H1 (cell line): Measurements from ENCODE around the gene ZNF277.

ENCODE experiments used
- CEBPB ChIP-seq: IDR thresholded peaks from 2 replicates; pipeline ENCODE4 v1.6.1; 2012; ENCODE audit warnings: low read depth, low read length
- CREB1 ChIP-seq: IDR thresholded peaks from 2 replicates; pipeline ENCODE4 v1.6.1; 2012; ENCODE audit warnings: inconsistent platforms
- JUND ChIP-seq: IDR thresholded peaks from 2 replicates; pipeline ENCODE4 v1.6.1; 2011; ENCODE audit warnings: mild to moderate bottlenecking, improper control_type of control experiment, low read length
- RFX5 ChIP-seq: IDR thresholded peaks from 2 replicates; pipeline ENCODE4 v1.6.1; 2011; ENCODE audit warnings: low read depth, low read length, improper control_type of control experiment, borderline replicate concordance
- TF ChIP-seq, protein P1 (sequence below), 3 experiments: IDR thresholded peaks; 1 replicate in 2 of 3; 2 replicates in 1 of 3; pipeline versions ENCODE4 v1.5.1 to v1.6.1; 2011; ENCODE audit warnings: low read length in 3 of 3, mild to moderate bottlenecking in 3 of 3, inconsistent platforms in 2 of 3, low read depth in 1 of 3, moderate library complexity in 1 of 3; ENCODE audit not compliant: insufficient read depth in 1 of 3; ENCODE audit errors: control extremely low read depth in 1 of 3

DNA sequence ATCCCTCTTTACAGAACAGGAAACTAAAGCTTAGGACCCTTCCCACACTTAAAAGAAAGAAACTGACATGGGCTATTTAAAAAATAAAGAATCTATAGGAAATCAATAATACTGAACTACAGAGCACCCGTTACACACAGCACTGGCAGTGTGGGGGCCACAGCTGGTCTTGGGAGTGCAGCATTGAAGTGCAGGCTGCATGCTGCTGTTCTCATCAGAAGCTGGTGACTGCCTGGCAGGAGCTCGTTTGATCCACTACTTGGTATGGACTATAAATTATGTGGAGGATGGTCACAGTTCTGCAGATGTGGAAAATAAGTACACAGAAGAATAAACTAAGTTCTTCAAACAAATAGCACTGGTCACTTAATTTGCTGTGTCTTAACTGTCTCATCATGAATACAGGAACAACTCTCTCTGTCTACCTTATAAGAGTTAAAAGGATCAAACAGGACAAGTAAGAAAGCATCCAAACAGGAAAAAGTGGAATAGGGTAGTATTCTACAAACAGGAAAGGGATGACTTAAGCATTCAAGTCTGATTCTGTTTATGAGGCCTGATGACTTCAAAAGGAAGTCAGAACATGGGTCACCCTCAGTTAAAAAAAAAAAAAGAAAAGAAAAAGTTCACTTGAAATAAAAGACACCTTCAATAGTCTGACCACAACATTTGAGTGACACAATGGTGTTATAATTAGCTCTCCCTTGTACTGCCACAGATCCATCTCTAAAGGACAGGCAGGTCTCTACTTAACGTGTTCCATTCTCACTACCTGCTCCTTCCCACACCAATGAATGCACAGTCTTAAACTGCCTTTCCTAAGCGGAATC is 21.3 kb upstream of the ZNF277 start:
- TF ChIP-seq CEBPB (no peak), RFX5 (no peak), CREB1 (no peak), JUND (no peak)
- TF ChIP-seq, protein P1, sequence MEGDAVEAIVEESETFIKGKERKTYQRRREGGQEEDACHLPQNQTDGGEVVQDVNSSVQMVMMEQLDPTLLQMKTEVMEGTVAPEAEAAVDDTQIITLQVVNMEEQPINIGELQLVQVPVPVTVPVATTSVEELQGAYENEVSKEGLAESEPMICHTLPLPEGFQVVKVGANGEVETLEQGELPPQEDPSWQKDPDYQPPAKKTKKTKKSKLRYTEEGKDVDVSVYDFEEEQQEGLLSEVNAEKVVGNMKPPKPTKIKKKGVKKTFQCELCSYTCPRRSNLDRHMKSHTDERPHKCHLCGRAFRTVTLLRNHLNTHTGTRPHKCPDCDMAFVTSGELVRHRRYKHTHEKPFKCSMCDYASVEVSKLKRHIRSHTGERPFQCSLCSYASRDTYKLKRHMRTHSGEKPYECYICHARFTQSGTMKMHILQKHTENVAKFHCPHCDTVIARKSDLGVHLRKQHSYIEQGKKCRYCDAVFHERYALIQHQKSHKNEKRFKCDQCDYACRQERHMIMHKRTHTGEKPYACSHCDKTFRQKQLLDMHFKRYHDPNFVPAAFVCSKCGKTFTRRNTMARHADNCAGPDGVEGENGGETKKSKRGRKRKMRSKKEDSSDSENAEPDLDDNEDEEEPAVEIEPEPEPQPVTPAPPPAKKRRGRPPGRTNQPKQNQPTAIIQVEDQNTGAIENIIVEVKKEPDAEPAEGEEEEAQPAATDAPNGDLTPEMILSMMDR (IDR thresholded peaks at IDR 0.05; ENCODE audit: control extremely low read depth in 1 of 3, insufficient read depth in 1 of 3, low read depth in 1 of 3, low read length in 3 of 3), result no peak
